Sciatic nerve (tissue), 2 donors: Measurements from ENCODE around the gene KRT1. TPM values are rescaled to one million over a fixed set of nuclear protein-coding genes. Genes with fewer than 3 reads are reported as not detected.

ENCODE experiments used
- ATAC-seq: fragments of 200-7000 bp; cut with Tn5 transposase; one replicate; pipeline ENCODE4 v1.9.1; 2020; ENCODE audit warnings: mild to moderate bottlenecking, moderate library complexity
- DNase-seq: peaks from one replicate; pipeline ENCODE4 v3.0.0-alpha.2; 2020; ENCODE audit warnings: low spot score
- intact Hi-C: fragments of 100-400 bp; cut with DNase I; formaldehyde crosslinking; loops from one replicate; pipeline ENCODE4 v1.14.2; 2022
- total RNA-seq: library from RNA; stranded (reverse); fragmentation: NEBNext Ultra II Directional; extraction: Animal tissue kit (Norgen Biotek cat#: 25700); gene quantifications from one replicate; pipeline ENCODE4 v1.2.1, GENCODE V29; 2021
- donor health status: DM: no; HTN: no; CAD: no.
- donor health status: DM: no; HTN: no; CAD: no.

KRT1 gene
- total RNA-seq, 1 donor from 2014 or later: 1.3 TPM

- ATAC-seq (no peak), DNase-seq (no peak)
- intact Hi-C loops: no loop called here
Measured at GRCh38 chr12:52628111-52628507, 52.1 kb downstream of the KRT1 start.

- DNase-seq: no peak
- intact Hi-C loops: no loop called here
- no peak for ATAC-seq
Measured at GRCh38 chr12:52627395-52628110, 52.7 kb downstream of the KRT1 start.

Other genes starting within 250 kb of the KRT1 start
- gene KRT75, start 246.0 kb downstream of the KRT1 start, total RNA-seq: not detected
- gene KRT6B, start 228.3 kb downstream of the KRT1 start, total RNA-seq: not detected
- gene KRT6C, start 206.6 kb downstream of the KRT1 start, total RNA-seq: not detected
- gene KRT6A, start 187.2 kb downstream of the KRT1 start, total RNA-seq: not detected
- 2.6 TPM for gene KRT5, start 160.0 kb downstream of the KRT1 start, total RNA-seq
- gene KRT71, start 127.3 kb downstream of the KRT1 start, total RNA-seq: not detected
- gene KRT74, start 106.6 kb downstream of the KRT1 start, total RNA-seq: not detected
- gene KRT72, start 78.9 kb downstream of the KRT1 start, total RNA-seq: 0.18 TPM
- gene KRT73, start 61.8 kb downstream of the KRT1 start, total RNA-seq: not detected
- not detected for gene KRT2, start 28.2 kb downstream of the KRT1 start, total RNA-seq
- not detected for gene KRT77, start 23.1 kb upstream of the KRT1 start, total RNA-seq
- gene KRT76, start 96.9 kb upstream of the KRT1 start, total RNA-seq: not detected
- gene KRT3, start 115.7 kb upstream of the KRT1 start, total RNA-seq: not detected
- not detected for gene KRT4, start 133.7 kb upstream of the KRT1 start, total RNA-seq
- not detected for gene KRT79, start 153.9 kb upstream of the KRT1 start, total RNA-seq
- gene KRT78, start 168.6 kb upstream of the KRT1 start, total RNA-seq: not detected
- 9.6 TPM for gene KRT8, start 224.7 kb upstream of the KRT1 start, total RNA-seq